ENCODE measurements around the gene MBOAT2.

GRCh38 chr2:8925411-8925810 is 78.1 kb downstream of the MBOAT2 start:
- no peak for TF ChIP-seq CTCF (IDR thresholded peaks at IDR 0.05)
- no peak for TF ChIP-seq POLR2A (IDR thresholded peaks at IDR 0.05)
